HG02885 (cell line): ENCODE measurements around the gene NCR3LG1.
A peak's percentile ranks its signal among the peaks of the same experiment; 100 is the strongest.

Experiments used
- ATAC-seq: cut with Tn5 transposase; IDR thresholded peaks from one replicate; pipeline ENCODE4 v1.9.1; 2021; ENCODE audit warnings: mild to moderate bottlenecking; ENCODE audit not compliant: unreplicated experiment, poor library complexity

Gene NCR3LG1

GRCh38 chr11:17351510-17352176, at the start of gene NCR3LG1:
TSS of gene NCR3LG1 (plus strand) at chr11:17351800. CDS start at chr11:17351970, 170 bp downstream.
- peak; percentile 38 for ATAC-seq

- ATAC-seq = no peak
These were observed 38.0 kb upstream of the NCR3LG1 start for GRCh38 chr11:17313349-17314231.

- no peak for ATAC-seq
These were observed 37.4 kb upstream of the NCR3LG1 start for GRCh38 chr11:17314232-17314547.

GRCh38 chr11:17314904-17315426, 36.6 kb upstream of the NCR3LG1 start:
- ATAC-seq = no peak

- ATAC-seq = no peak
These were observed 22.6 kb upstream of the NCR3LG1 start for GRCh38 chr11:17328871-17329494.

- ATAC-seq = no peak
These were observed 19.9 kb upstream of the NCR3LG1 start for GRCh38 chr11:17331669-17332068.

GRCh38 chr11:17333799-17334586, 17.6 kb upstream of the NCR3LG1 start:
- ATAC-seq = no peak

- no peak for ATAC-seq
These were observed 8.3 kb upstream of the NCR3LG1 start for GRCh38 chr11:17343257-17343656.

GRCh38 chr11:17343907-17344306, 7.7 kb upstream of the NCR3LG1 start:
- no peak for ATAC-seq

GRCh38 chr11:17347676-17348075, 3.9 kb upstream of the NCR3LG1 start:
- no peak for ATAC-seq

GRCh38 chr11:17350455-17351171, 987 bp upstream of the NCR3LG1 start:
- ATAC-seq = no peak

GRCh38 chr11:17351172-17351509, 459 bp upstream of the NCR3LG1 start:
- no peak for ATAC-seq

GRCh38 chr11:17352950-17353820, 1.6 kb downstream of the NCR3LG1 start:
- peak; percentile 57 for ATAC-seq

GRCh38 chr11:17353821-17354600, 2.4 kb downstream of the NCR3LG1 start:
- ATAC-seq = no peak

GRCh38 chr11:17354601-17354991, 3.0 kb downstream of the NCR3LG1 start:
- peak; percentile 37 for ATAC-seq

- no peak for ATAC-seq
These were observed 14.9 kb downstream of the NCR3LG1 start for GRCh38 chr11:17366495-17366894.

- ATAC-seq = no peak
These were observed 17.0 kb downstream of the NCR3LG1 start for GRCh38 chr11:17368551-17368950.

GRCh38 chr11:17369094-17369493, 17.5 kb downstream of the NCR3LG1 start:
- no peak for ATAC-seq
